Spinal cord (tissue), 10 donors: ENCODE data around the gene KCNA3. TPM values are rescaled to one million over a fixed set of nuclear protein-coding genes. Genes with fewer than 3 reads are reported as not detected.

ENCODE experiments used
- DNase-seq, 6 donors: peaks; one replicate each; pipeline versions ENCODE4 v3.0.0 to v3.0.0-alpha.2; 2013 to 2015; ENCODE audit warnings: low spot score in 6 of 6, low read depth in 4 of 6
- H3K27ac ChIP-seq: one replicate; pipeline ENCODE4 v1.5.1; 2013; ENCODE audit warnings: low read depth, low read length, control low read depth
- H3K27me3 ChIP-seq: one replicate; pipeline ENCODE4 v1.6.1; 2013; ENCODE audit warnings: low read length; ENCODE audit not compliant: control insufficient read depth, insufficient read depth
- H3K36me3 ChIP-seq: one replicate; pipeline ENCODE4 v1.6.1; 2013; ENCODE audit warnings: low read length; ENCODE audit not compliant: control insufficient read depth, insufficient read depth
- H3K4me1 ChIP-seq: one replicate; pipeline ENCODE4 v1.6.1; 2013; ENCODE audit warnings: low read length; ENCODE audit not compliant: control insufficient read depth, insufficient read depth
- H3K4me3 ChIP-seq: one replicate; pipeline ENCODE4 v1.5.1; 2013; ENCODE audit warnings: low read depth, low read length, control low read depth
- H3K9me3 ChIP-seq: one replicate; pipeline ENCODE4 v1.6.1; 2013; ENCODE audit warnings: low read length; ENCODE audit not compliant: control insufficient read depth, insufficient read depth
- WGBS: methylation state at CpG from one replicate; pipeline ENCODE4 v1.1.5; 2013; ENCODE audit warnings: missing lambda C conversion rate; ENCODE audit not compliant: insufficient coverage; 5-methylcytosine and 5-hydroxymethylcytosine counted together
- polyA plus RNA-seq, 2 donors: library from polyadenylated mRNA; unstranded; fragments of 120-200 nt; gene quantifications; one replicate each; pipeline ENCODE4 v1.2.1, GENCODE V29; 2013; ENCODE audit not compliant: insufficient read length in 2 of 2
- total RNA-seq, 2 donors: library from RNA; depleted of rRNA in 1 of 2; stranded (reverse); fragments of 120-200 nt in 1 of 2; fragments of >200 nt in 1 of 2; gene quantifications; one replicate each; pipeline versions ENCODE4 v1.2.3 to v1.2.4, GENCODE V29; 2013 to 2014
- donor health status: healthy.

Gene KCNA3
- total and polyA plus RNA-seq, 4 donors, result 2.3 to 11.5 (median 4.4) TPM

DNA sequence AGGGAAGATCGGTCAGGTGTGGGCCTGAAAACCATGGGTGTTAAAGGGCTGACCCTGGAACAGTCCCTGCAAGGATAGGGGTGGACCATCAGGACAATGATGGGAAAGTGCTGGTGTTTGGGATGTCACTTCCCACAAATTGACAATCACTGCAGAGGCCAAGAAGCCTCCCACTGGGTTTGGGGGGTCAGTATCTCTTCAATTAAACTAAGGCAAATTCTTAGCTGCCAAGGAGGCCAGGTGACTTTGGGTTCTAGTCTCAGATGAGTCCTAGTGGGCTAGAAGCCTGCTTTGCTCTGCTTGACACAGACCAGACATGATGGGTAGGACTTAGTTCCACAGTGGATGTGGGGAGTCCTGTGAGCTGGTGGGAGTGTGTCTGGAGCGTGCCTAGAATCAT, 39.3 kb downstream of the KCNA3 start:
- no peak for DNase-seq
- H3K9me3 ChIP-seq, result no peaks in the 10 kb centered on the region
- no peaks in the 10 kb centered on the region for H3K36me3 ChIP-seq

DNA sequence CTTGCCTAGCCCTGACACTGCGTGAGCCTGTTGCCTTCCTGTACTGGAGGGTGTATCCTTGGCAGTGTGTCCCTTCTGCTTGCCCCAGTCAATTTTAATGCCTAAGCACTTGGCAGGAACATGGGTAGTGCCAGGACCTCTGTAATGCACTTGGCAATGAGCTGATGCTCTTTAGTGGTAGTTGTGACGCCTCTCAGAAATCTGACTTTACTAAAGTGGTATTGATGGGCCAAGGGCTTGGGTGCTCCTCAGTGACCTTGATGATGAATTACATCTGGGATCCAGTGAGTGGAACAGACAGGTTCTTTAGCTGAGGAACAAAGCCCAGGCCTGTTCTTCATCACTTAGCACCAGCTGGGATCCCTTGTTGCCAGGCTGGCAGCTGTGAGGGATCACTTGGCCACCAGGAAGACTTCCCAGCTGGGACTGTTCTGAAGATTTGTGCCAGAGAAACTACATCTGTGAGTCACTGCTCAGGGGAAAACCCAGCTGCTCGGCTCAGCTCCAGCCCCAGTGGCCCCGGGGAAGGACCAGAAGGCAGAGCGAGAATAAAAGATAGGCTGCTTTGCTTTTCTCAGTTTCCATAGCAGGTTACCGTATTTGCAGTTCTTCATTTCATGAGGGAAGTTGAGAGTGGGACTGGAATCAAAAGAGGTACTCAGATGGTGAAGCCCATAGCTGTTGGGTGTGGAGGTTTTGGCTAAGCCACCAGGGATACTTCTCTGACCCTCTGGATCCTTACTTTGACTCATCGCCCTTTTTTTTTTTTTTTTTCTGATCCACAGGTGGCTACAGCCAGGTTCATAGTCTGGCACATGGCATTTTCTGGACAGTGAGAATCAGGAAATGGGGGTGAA, 40.1 kb downstream of the KCNA3 start:
- Histone ChIP-seq H3K36me3 (no peaks in the 10 kb centered on the region), H3K9me3 (no peaks in the 10 kb centered on the region), H3K4me3 (no peak overlapping the region), H3K4me1 (peaks cover 16% of the 10 kb centered on the region), H3K27me3 (peaks cover 17% of the 10 kb centered on the region), H3K27ac (no peak overlapping the region)
- DNase-seq, result peak; percentile 41 to 86 (median 56)
- WGBS, result 27% methylated on average over 5 of the region's 7 CpGs

More for the DNA sequence above, 39.3 kb downstream of the KCNA3 start:
- H3K27ac ChIP-seq, result no peak overlapping the region
- H3K4me1 ChIP-seq, result peaks cover 16% of the 10 kb centered on the region
- WGBS, result 100% methylated on average over 1 of the region's 2 CpGs
- H3K4me3 ChIP-seq, result no peak overlapping the region
- H3K27me3 ChIP-seq, result peaks cover 18% of the 10 kb centered on the region

DNA sequence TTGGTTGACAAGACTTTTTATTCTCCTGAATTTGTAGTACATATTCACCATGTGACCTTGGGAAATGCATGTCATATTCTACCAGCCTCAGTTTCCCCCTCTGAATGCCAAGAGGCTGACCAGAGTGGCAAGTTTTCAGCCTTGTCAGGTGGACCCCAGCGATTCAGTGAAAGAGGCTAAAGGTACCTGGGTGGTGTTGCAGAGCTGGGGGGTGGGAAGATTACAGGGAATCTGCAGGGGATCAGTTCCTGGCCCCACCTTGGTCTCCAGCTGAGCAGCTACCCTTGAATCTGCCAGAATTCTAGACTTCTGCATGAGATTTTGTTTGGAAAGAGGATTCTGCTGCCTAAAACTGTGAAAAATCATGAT, 40.7 kb downstream of the KCNA3 start:
- Histone ChIP-seq H3K36me3 (no peaks in the 10 kb centered on the region), H3K4me3 (no peak overlapping the region), H3K9me3 (no peaks in the 10 kb centered on the region), H3K27me3 (peaks cover 17% of the 10 kb centered on the region), H3K27ac (no peak overlapping the region), H3K4me1 (peaks cover 16% of the 10 kb centered on the region)
- DNase-seq, result no peak
- 100% methylated on average over 1 of the region's 1 CpG for WGBS

DNA sequence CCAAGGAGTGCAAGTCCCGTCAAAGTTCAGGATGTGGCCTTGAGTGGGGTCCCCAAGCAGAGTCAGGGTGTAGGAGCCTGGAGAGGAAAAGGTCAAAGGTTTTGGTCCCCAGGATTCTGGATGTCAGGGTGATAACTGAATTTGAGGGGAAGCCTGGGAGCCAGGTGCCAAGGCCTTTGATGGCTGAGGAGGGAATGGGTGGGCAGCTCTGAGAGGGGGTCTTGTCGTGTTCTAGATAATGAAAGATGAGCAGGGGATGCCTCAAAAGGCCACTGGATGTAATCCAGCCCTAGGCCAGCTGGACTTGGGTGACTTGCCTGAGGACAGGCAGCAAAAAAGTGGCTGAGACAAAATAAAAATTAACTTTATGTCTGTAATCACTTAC, 41.1 kb downstream of the KCNA3 start:
- Histone ChIP-seq H3K4me1 (peaks cover 16% of the 10 kb centered on the region), H3K36me3 (no peaks in the 10 kb centered on the region), H3K27ac (no peak overlapping the region), H3K27me3 (peaks cover 17% of the 10 kb centered on the region), H3K4me3 (no peak overlapping the region), H3K9me3 (no peaks in the 10 kb centered on the region)
- 83% methylated on average over 2 of the region's 2 CpGs for WGBS
- no peak for DNase-seq

DNA sequence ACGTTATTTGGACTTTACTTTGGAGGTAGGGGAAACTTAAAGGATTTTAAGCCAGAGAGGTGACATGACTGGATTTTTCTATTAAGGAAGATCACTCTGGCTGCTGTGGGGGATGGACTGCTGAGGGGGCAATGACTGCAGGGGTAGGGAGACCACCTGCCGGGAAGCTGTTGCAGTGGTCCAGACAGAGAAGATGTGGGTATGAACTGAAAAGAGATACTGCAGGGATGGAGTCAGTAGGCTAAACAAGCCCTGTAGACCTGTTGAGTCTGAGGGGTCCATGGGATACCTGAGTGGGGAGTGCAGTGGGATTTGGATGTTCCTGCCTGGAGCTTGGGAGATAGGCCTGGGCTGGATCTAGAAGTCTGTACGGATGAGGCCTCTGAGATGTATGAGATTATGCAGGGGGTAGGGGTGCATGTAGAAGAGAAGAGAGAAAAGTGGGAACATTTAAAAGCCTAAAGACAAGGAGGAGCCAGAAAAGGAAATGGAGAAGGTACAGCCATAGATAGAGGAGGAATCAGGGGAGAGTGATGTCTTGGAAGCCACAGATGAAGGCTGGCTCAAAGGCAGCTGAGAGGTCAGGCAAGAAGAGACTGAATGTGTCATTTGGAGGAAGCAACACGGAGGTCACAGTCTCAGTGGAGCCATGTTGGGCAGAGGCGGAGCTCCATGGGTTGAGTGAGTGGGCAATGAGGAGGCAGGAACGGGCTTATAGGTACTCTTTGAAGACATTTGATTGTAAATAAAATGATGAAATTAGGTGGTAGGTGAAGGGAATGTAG, 42.7 kb downstream of the KCNA3 start:
- Histone ChIP-seq H3K4me1 (peaks cover 7% of the 10 kb centered on the region), H3K27ac (no peak overlapping the region), H3K36me3 (no peaks in the 10 kb centered on the region), H3K27me3 (peaks cover 17% of the 10 kb centered on the region), H3K9me3 (no peaks in the 10 kb centered on the region), H3K4me3 (no peak overlapping the region)
- 82% methylated on average over 6 of the region's 6 CpGs for WGBS
- DNase-seq, result no peak

DNA sequence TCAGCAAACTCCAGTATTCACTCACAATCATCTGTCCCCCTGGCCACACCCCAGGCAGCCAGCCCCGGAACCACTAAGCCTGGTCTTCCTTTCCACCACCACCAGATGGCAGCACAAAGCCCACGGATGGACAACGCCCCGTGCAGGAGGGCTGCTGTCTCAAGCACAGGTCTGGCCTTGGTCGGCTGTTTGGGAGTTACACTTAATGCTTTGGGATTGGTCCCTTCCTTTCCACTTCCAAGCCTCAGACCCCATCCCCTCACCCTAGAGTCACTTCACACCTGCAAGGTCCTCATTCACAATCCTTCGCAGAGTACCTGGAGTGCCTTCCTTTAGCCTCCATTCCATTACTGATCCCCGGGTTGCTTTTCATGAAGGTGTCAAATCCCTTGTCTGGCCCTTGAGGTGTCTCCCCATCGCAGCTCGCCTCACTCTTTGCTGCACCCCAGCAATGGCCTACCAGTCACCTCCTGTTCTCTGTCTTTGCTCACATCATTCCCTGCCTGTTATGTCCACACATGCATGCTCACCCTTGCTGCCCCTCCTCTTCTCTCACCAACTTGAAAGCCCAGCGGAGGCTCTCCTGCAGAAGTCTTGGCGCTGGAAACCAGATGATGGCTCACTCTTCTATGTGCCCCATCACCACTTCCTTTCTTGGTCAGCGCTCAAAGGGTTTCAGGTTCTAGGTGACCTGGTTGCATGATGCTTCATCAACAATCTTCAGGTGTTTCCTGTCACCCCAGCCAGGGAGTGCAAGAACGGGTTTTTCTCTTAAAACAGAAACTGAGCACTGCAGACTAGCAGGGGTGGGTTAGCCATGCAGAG, 43.7 kb downstream of the KCNA3 start:
- H3K4me3 ChIP-seq, result no peak overlapping the region
- 63% methylated on average over 9 of the region's 13 CpGs for WGBS

DNA sequence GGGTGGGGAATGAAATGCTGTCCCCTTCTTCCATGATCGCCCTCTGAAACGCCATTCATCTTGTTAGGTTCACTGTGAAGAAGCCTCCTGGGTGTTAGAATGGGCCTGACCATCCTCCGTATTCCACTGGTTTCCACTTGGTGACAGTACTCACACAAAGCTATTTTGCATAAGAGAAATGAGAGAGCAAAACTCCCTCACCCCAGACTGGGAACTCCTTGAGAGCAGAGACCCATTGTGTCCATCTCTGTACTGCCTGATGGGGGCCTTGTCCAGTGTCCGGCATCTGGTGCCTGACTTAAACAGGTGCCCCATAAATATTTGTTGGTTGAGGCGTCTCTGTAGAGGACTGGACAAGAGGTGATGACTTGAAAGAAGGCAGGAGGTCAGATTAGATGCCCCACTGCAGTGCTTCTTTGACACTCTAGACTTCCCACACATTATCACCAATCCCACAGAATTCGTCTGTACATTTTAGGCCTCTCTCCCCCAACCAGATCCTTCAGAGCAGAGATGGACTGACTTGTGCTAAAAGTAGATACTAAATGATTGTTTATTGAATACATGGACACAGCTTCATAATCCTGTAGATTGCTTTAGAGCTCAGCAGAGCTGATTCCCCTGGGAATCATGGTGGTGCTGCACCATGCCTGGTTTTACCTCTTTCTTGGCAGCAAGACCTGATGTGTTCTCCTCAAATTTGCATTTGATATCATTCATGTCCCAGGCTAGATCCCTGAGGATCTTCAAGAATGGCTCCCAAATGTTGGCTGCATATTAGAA, 46.2 kb downstream of the KCNA3 start:
- DNase-seq, result no peak
- 76% methylated on average over 3 of the region's 6 CpGs for WGBS
- Histone ChIP-seq H3K9me3 (no peaks in the 10 kb centered on the region), H3K4me3 (no peak overlapping the region), H3K27ac (no peak overlapping the region), H3K36me3 (no peaks in the 10 kb centered on the region), H3K4me1 (no peaks in the 10 kb centered on the region), H3K27me3 (peaks cover 19% of the 10 kb centered on the region)

More for the DNA sequence above, 43.7 kb downstream of the KCNA3 start:
- Histone ChIP-seq H3K27ac (no peak overlapping the region), H3K36me3 (no peaks in the 10 kb centered on the region), H3K4me1 (peaks cover 7% of the 10 kb centered on the region), H3K9me3 (no peaks in the 10 kb centered on the region), H3K27me3 (peaks cover 19% of the 10 kb centered on the region)
- peak in 3 of 6 donors; percentile 48 to 92 (median 77) for DNase-seq

DNA sequence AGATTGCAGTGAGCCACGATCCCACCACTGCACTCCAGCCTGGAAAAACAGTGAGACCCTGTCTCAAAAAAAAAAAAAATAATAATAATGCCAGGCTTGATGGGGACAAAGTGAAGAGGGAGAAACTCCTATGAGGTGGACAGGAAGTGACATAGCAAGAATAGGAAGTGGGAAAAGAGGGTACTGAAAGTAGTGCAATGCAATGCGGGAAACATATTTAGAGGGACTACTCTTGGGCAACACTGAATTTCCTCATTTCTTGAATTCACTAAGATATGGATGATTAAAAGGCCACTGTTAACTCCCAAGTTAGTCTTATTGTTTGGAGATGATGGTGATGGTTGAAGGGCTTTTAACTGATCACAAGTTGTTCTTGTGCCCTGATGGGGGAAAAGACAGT, 47.0 kb downstream of the KCNA3 start:
- H3K9me3 ChIP-seq, result no peaks in the 10 kb centered on the region
- no CpG with 5 or more reads among the region's 2 CpGs for WGBS
- no peaks in the 10 kb centered on the region for H3K4me1 ChIP-seq
- H3K27ac ChIP-seq, result no peak overlapping the region
- H3K4me3 ChIP-seq, result no peak overlapping the region
- DNase-seq, result no peak
- no peaks in the 10 kb centered on the region for H3K36me3 ChIP-seq
- peaks cover 19% of the 10 kb centered on the region for H3K27me3 ChIP-seq

DNA sequence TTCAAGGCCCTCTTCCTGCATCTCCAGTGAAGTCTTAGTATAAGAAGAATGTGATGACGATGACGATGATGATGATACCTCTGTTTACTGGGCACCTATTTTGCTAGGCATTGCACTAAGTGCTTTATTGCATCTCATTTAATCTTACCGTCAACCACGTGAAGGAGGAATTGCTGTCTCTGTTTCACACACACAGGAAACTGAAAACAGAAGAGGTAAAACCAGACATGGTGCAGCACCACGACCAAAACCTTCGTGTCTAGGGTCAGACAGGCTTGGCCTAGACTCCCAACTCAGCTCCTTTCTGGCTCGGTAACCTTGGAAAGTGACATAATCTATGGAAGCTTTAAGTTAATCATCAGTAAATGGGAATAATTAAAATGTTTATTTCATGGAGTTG, 47.9 kb downstream of the KCNA3 start:
- no peak overlapping the region for H3K27ac ChIP-seq
- H3K27me3 ChIP-seq, result peaks cover 14% of the 10 kb centered on the region
- H3K9me3 ChIP-seq, result no peaks in the 10 kb centered on the region
- H3K4me3 ChIP-seq, result no peak overlapping the region
- H3K4me1 ChIP-seq, result no peaks in the 10 kb centered on the region
- no peaks in the 10 kb centered on the region for H3K36me3 ChIP-seq
- WGBS, result 72% methylated on average over 5 of the region's 7 CpGs
- no peak for DNase-seq
